NK-92 (cell line): Measurements from ENCODE around the gene NUP62CL.

Source experiments
- DNase-seq: peaks from one replicate; lab custom pipeline; 2025; ENCODE audit not compliant: unreplicated experiment; lab: John Stamatoyannopoulos, UW

Gene NUP62CL

GRCh38 chrX:107154787-107155620 lies 51.2 kb downstream of the NUP62CL start:
- no peak for DNase-seq

- DNase-seq = no peak
These were observed 53.2 kb downstream of the NUP62CL start for GRCh38 chrX:107153005-107153404.

DNA sequence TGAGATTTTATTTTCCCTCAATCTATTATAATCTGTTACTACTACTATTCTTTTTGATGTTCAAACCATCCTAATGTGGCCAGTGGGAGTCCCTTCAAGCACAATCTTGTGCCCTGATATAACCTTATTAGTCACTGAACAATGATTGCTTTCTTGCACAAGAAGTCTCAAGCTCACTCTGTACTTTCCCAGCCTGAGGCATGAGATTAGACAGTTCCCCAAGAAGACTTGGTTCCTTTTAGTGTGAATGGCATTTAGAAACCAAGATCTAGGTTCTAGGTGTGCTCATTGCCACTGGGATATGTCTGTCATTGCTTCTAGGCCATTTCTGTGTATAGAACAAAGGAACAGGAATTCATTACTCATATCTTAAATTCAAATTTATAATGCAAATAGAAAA lies 59.6 kb downstream of the NUP62CL start:
- no peak for DNase-seq

- no peak for DNase-seq
These were observed 70.3 kb downstream of the NUP62CL start for GRCh38 chrX:107135965-107136307.

GRCh38 chrX:107135049-107135964 lies 70.9 kb downstream of the NUP62CL start:
- no peak for DNase-seq

GRCh38 chrX:107123750-107124149 lies 82.5 kb downstream of the NUP62CL start:
- DNase-seq = no peak

DNA sequence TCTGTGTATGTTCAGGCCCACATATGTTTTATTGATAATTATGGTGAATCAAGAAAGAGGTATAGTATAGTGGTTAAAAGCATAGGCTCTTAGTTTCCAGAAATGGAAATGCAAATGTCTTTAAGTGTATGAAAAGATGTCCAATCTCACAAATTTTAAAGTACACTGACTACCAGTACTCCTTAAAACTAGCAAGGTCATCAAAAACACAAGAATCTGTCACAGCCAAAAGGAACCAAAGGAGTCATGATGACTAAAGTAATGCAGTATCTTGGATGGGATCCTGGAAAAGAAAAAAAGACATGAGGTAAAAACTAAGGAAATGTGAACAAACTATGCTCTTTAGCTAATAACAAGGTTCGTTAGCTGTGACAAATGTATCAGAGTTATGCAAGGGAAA lies 87.0 kb downstream of the NUP62CL start:
- no peak for DNase-seq

- no peak for DNase-seq
These were observed 87.7 kb downstream of the NUP62CL start, which contains the start of gene RBM41 for GRCh38 chrX:107118322-107119147. RBM41 (minus strand) TSS chrX:107118822; CDS start chrX:107118773, 49 bp downstream.

DNA sequence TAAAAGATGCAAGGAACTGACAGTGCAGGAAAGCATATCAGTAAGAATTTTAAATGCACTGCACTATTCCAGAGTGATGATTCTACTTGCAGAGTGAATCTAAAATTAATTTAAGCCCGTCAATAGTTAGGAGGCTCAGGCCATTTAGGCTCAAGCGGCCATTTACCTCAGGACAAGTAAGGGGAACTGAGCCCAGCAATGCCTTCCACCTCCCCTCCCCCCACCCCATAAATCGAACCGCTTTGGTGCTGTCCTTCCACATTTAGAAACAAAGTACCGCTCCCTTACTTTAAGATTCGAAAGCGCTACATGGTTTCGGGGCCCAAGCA lies 88.3 kb downstream of the NUP62CL start:
- DNase-seq = no peak

- DNase-seq = no peak
These were observed 98.8 kb downstream of the NUP62CL start for GRCh38 chrX:107107459-107107858.

- DNase-seq = no peak
These were observed 103.3 kb downstream of the NUP62CL start for GRCh38 chrX:107102980-107103379.

DNA sequence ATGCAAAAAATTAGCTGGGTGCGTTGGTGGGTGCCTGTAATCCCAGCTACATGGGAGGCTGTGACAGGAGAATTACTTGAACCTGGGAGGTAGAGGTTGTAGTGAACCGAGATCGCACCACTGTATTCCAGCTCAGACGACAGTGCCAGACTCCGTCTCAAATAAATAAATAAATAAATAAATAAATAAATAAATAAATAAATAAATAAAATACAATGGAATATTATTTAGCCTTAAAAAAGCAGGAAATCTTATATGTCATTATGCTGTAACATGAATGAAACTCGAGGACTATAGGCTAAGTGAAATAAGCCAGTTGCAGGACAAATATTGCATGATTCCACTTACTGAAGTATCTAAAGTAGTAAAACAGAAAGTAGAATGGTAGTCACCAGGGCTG lies 130.1 kb downstream of the NUP62CL start:
- no peak for DNase-seq
